ENCODE measurements around the gene AP1M1. TPM values are rescaled to one million over a fixed set of nuclear protein-coding genes. Genes with fewer than 3 reads are reported as not detected.
A peak's percentile ranks its signal among the peaks of the same experiment; 100 is the strongest.

AP1M1 gene
- total RNA-seq, 2 experiments from 2014 or later = 99.0 to 108 TPM

- ChIA-PET CTCF (no interaction called here), POLR2A (no interaction called here)
Observed at GRCh38 chr19:16213076-16213475, 15.4 kb downstream of the AP1M1 start.

GRCh38 chr19:16216744-16217670 lies 19.3 kb downstream of the AP1M1 start:
- DNase-seq (no peak), ATAC-seq (peak; percentile 51)
- H3K36me3 Mint-ChIP-seq (ENCODE audit: low read depth) = peaks cover 85% of the 10 kb centered on the region
- intact Hi-C loops (cut with micrococcal nuclease) = no loop called here
- ChIA-PET CTCF (interaction anchor here (0.6 to 1.4 kb wide), 2 partner anchors 22 to 77 kb away, joined by 3 read pairs; no protein-coding TSS in a partner anchor), POLR2A (interaction anchor here (1.8 to 2.2 kb wide), 4 partner anchors 8 to 19 kb away, joined by 5 to 8 read pairs (median 6); partner anchors contain the start of gene AP1M1)
- H3K9me3 Mint-ChIP-seq = peaks cover 25% of the 10 kb centered on the region
- TF ChIP-seq, protein P1, sequence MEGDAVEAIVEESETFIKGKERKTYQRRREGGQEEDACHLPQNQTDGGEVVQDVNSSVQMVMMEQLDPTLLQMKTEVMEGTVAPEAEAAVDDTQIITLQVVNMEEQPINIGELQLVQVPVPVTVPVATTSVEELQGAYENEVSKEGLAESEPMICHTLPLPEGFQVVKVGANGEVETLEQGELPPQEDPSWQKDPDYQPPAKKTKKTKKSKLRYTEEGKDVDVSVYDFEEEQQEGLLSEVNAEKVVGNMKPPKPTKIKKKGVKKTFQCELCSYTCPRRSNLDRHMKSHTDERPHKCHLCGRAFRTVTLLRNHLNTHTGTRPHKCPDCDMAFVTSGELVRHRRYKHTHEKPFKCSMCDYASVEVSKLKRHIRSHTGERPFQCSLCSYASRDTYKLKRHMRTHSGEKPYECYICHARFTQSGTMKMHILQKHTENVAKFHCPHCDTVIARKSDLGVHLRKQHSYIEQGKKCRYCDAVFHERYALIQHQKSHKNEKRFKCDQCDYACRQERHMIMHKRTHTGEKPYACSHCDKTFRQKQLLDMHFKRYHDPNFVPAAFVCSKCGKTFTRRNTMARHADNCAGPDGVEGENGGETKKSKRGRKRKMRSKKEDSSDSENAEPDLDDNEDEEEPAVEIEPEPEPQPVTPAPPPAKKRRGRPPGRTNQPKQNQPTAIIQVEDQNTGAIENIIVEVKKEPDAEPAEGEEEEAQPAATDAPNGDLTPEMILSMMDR (IDR thresholded peaks at IDR 0.05) = no peak
- H3K4me3 Mint-ChIP-seq = no peak overlapping the region
- H3K27ac Mint-ChIP-seq = peak overlapping the region; percentile 40
- no peaks in the 10 kb centered on the region for H3K27me3 Mint-ChIP-seq
- H3K4me1 Mint-ChIP-seq (ENCODE audit: low read depth) = peaks cover 61% of the 10 kb centered on the region

More at GRCh38 chr19:16213076-16213475, 15.4 kb downstream of the AP1M1 start:
- intact Hi-C loops (cut with micrococcal nuclease) = no loop called here
- TF ChIP-seq, protein P1 (IDR thresholded peaks at IDR 0.05) = no peak
- H3K9me3 Mint-ChIP-seq = peaks cover 12% of the 10 kb centered on the region
- peaks cover 87% of the 10 kb centered on the region for H3K36me3 Mint-ChIP-seq (ENCODE audit: low read depth)
- H3K27me3 Mint-ChIP-seq = no peaks in the 10 kb centered on the region
- no peak for ATAC-seq
- no peak for DNase-seq
- H3K4me1 Mint-ChIP-seq (ENCODE audit: low read depth) = peaks cover 81% of the 10 kb centered on the region
- peak overlapping the region; percentile 66 for H3K27ac Mint-ChIP-seq
- H3K4me3 Mint-ChIP-seq = peak overlapping the region; percentile 31

DNA sequence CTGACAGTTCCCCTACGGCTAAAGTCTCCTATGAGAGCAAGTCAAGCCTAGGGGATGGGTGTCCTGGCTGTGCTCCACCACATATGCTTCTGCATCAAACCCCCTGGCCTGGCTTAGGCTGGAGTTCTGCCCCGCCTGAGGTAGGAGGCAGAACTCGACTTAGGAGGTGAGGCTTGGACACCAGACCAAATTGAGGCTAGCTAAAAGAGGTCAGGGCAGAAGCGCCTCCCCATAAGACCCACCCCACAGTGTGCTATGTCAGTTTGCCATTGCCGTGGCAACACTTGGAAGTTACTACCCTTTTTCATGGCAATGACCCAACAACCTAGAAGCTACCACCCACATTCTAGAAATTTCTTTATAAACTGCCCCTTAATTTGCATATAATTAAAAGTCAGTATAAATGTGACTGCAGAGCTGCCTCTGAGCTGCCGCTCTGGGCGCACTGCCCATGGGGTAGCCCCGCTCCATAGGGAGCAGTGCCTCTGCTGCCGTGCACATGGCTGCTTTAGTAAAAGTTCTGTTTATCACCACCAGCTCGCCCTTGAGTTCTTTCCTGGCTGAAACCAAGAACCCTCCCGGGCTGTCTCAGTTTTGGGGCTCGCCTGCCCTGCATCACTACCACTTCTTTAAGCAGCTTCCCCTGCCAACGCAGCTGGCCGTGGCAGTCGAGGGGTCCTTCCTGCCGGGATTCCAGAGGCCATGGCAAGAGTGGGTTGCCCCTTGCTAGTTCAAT lies 20.2 kb downstream of the AP1M1 start:
- Mint-ChIP-seq H3K4me1 (ENCODE audit: low read depth) (peaks cover 53% of the 10 kb centered on the region), H3K9me3 (peaks cover 21% of the 10 kb centered on the region)

DNA sequence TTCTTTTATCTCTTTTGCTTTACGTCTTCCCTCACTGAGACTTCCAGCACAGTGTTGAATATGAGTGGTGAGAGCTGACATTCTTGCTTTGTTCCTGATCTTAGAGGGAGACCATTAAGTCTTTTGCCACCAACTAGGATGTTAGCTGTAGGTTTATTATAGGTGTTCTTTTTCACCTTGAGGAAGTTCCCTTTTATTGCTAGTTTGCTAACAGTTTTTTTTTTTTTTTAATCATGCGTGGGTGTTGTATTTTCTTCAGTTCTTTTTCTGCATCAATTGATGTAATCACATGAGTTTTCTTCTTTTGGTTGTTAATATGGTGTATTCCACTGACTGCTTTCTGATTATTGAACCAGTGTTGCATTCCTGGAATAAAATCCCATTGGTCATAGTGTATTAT lies 21.1 kb downstream of the AP1M1 start:
- Mint-ChIP-seq H3K27ac (peak overlapping the region; percentile 56), H3K9me3 (peaks cover 21% of the 10 kb centered on the region), H3K36me3 (ENCODE audit: low read depth) (peaks cover 82% of the 10 kb centered on the region), H3K27me3 (no peaks in the 10 kb centered on the region), H3K4me1 (ENCODE audit: low read depth) (peaks cover 45% of the 10 kb centered on the region), H3K4me3 (no peak overlapping the region)
- ChIA-PET POLR2A (interaction anchor here (0.6 to 1.9 kb wide), 3 partner anchors 10 to 117 kb away, joined by 3 to 7 read pairs (median 5); no protein-coding TSS in a partner anchor), CTCF (interaction anchor here (0.7 to 1.4 kb wide), 3 partner anchors 15 to 164 kb away, joined by 3 to 9 read pairs (median 4); no protein-coding TSS in a partner anchor)
- intact Hi-C loops (cut with micrococcal nuclease) = no loop called here
- DNase-seq (no peak), ATAC-seq (no peak)
- TF ChIP-seq, protein P1 (IDR thresholded peaks at IDR 0.05) = no peak

More for the DNA sequence above, 20.2 kb downstream of the AP1M1 start:
- DNase-seq (no peak), ATAC-seq (peak; percentile 34)
- ChIA-PET POLR2A (interaction anchor here (0.9 to 1.9 kb wide), 3 partner anchors 9 to 13 kb away, joined by 3 to 7 read pairs (median 5); no protein-coding TSS in a partner anchor), CTCF (interaction anchor here (0.7 to 1.4 kb wide), 4 partner anchors 16 to 165 kb away, joined by 3 to 9 read pairs (median 4); no protein-coding TSS in a partner anchor)
- Mint-ChIP-seq H3K27me3 (no peaks in the 10 kb centered on the region), H3K36me3 (ENCODE audit: low read depth) (peaks cover 83% of the 10 kb centered on the region), H3K27ac (peak overlapping the region; percentile 56), H3K4me3 (no peak overlapping the region)
- TF ChIP-seq, protein P1 (IDR thresholded peaks at IDR 0.05) = no peak
- intact Hi-C loops (cut with micrococcal nuclease) = no loop called here
